Spinal cord (tissue), 10 donors: ENCODE data around the gene PHAX. TPM values are rescaled to one million over a fixed set of nuclear protein-coding genes. Genes with fewer than 3 reads are reported as not detected.

Experiments used
- DNase-seq, 6 donors: peaks; one replicate each; pipeline versions ENCODE4 v3.0.0 to v3.0.0-alpha.2; 2013 to 2015; ENCODE audit warnings: low spot score in 6 of 6, low read depth in 4 of 6
- H3K27ac ChIP-seq: one replicate; pipeline ENCODE4 v1.5.1; 2013; ENCODE audit warnings: low read depth, low read length, control low read depth
- H3K27me3 ChIP-seq: one replicate; pipeline ENCODE4 v1.6.1; 2013; ENCODE audit warnings: low read length; ENCODE audit not compliant: control insufficient read depth, insufficient read depth
- H3K36me3 ChIP-seq: one replicate; pipeline ENCODE4 v1.6.1; 2013; ENCODE audit warnings: low read length; ENCODE audit not compliant: control insufficient read depth, insufficient read depth
- H3K4me1 ChIP-seq: one replicate; pipeline ENCODE4 v1.6.1; 2013; ENCODE audit warnings: low read length; ENCODE audit not compliant: control insufficient read depth, insufficient read depth
- H3K4me3 ChIP-seq: one replicate; pipeline ENCODE4 v1.5.1; 2013; ENCODE audit warnings: low read depth, low read length, control low read depth
- H3K9me3 ChIP-seq: one replicate; pipeline ENCODE4 v1.6.1; 2013; ENCODE audit warnings: low read length; ENCODE audit not compliant: control insufficient read depth, insufficient read depth
- WGBS: methylation state at CpG from one replicate; pipeline ENCODE4 v1.1.5; 2013; ENCODE audit warnings: missing lambda C conversion rate; ENCODE audit not compliant: insufficient coverage; 5-methylcytosine and 5-hydroxymethylcytosine counted together
- polyA plus RNA-seq, 2 donors: library from polyadenylated mRNA; unstranded; fragments of 120-200 nt; gene quantifications; one replicate each; pipeline ENCODE4 v1.2.1, GENCODE V29; 2013; ENCODE audit not compliant: insufficient read length in 2 of 2
- total RNA-seq, 2 donors: library from RNA; depleted of rRNA in 1 of 2; stranded (reverse); fragments of 120-200 nt in 1 of 2; fragments of >200 nt in 1 of 2; gene quantifications; one replicate each; pipeline versions ENCODE4 v1.2.3 to v1.2.4, GENCODE V29; 2013 to 2014
- donor health status: healthy.

Gene PHAX
- total and polyA plus RNA-seq, 4 donors = 64.5 to 97.5 (median 75.5) TPM

GRCh38 chr5:126628102-126628501 is 27.4 kb downstream of the PHAX start:
- no peaks in the 10 kb centered on the region for H3K27me3 ChIP-seq
- H3K27ac ChIP-seq = no peak overlapping the region
- peaks cover 14% of the 10 kb centered on the region for H3K36me3 ChIP-seq
- no peak for DNase-seq
- no peaks in the 10 kb centered on the region for H3K9me3 ChIP-seq
- no peaks in the 10 kb centered on the region for H3K4me1 ChIP-seq
- H3K4me3 ChIP-seq = no peak overlapping the region
- WGBS = 94% methylated on average over 11 of the region's 11 CpGs

DNA sequence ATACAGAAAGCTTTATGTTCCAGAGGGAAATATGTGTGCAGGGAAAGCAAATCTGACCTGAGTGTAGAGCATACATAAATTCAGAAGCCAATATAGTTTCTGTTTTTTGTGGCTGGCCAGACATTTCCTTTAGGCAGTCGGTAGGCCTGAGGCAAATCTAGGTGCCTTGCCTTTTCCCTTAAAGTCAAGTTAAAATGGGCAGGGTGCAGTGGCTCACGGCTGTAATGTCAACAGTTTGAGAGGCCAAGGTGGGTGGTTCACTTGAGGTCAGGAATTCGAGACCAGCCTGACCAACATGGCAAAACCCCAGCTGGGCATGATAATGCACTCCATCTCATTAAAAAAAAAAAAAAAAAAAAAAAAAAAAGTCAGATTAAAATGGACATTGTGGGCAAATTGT is 31.2 kb downstream of the PHAX start:
- H3K27me3 ChIP-seq = no peaks in the 10 kb centered on the region
- peaks cover 3% of the 10 kb centered on the region for H3K36me3 ChIP-seq
- no peaks in the 10 kb centered on the region for H3K9me3 ChIP-seq
- DNase-seq = no peak
- no peak overlapping the region for H3K4me3 ChIP-seq
- no peaks in the 10 kb centered on the region for H3K4me1 ChIP-seq
- WGBS = 50% methylated on average over 1 of the region's 3 CpGs
- H3K27ac ChIP-seq = no peak overlapping the region

DNA sequence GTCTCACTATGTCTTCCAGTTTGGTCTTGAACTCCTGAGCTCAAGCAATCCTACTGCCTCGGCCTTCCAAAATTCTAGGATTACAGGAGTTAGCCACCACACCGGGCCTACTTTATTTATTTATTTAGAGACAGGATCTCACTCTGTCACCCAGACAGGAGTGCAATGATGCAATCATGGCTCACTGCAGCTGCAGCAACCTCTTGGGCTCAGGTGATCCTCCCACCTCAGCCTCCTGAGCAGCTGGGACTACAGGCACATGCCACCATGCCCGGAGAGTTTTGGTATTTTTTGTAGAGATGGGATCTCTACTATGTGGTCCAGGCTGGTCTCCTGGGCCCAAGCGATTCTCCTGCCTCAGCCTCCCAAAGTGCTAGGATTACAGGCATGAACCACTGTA is 32.8 kb downstream of the PHAX start:
- Histone ChIP-seq H3K4me3 (no peak overlapping the region), H3K27ac (no peak overlapping the region), H3K36me3 (no peaks in the 10 kb centered on the region), H3K4me1 (no peaks in the 10 kb centered on the region), H3K9me3 (peaks cover 1% of the 10 kb centered on the region), H3K27me3 (no peaks in the 10 kb centered on the region)
- no peak for DNase-seq
- WGBS = 96% methylated on average over 3 of the region's 4 CpGs

DNA sequence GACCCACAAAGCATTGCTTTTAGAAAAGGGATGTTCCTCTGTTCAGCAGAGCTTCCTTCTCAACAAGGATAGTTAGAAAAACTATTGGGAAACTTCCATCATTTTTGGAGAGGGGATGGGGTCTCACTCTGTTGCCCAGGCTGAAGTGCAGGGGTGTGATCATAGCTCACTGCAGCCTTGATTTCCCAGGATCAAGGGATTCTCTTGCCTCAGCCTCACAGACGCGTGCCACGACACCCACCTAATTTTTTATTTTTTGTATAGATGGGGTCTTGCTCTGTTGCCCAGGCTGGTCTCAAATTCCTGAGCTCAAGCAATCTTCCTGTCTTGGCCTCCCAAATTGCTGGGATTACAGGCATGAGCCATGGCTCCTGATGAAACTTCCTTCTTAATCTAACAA is 34.8 kb downstream of the PHAX start:
- DNase-seq = no peak
- H3K4me3 ChIP-seq = no peak overlapping the region
- H3K9me3 ChIP-seq = peaks cover 1% of the 10 kb centered on the region
- no peaks in the 10 kb centered on the region for H3K27me3 ChIP-seq
- H3K4me1 ChIP-seq = no peaks in the 10 kb centered on the region
- H3K36me3 ChIP-seq = no peaks in the 10 kb centered on the region
- no peak overlapping the region for H3K27ac ChIP-seq
- WGBS = no CpG with 5 or more reads among the region's 3 CpGs

- peak in 1 of 6 donors; percentile 38 for DNase-seq
- peaks cover 1% of the 10 kb centered on the region for H3K9me3 ChIP-seq
- no peak overlapping the region for H3K4me3 ChIP-seq
- H3K36me3 ChIP-seq = no peaks in the 10 kb centered on the region
- WGBS = no CpG with 5 or more reads among the region's 1 CpG
- no peaks in the 10 kb centered on the region for H3K4me1 ChIP-seq
- H3K27ac ChIP-seq = no peak overlapping the region
- H3K27me3 ChIP-seq = no peaks in the 10 kb centered on the region
Measured at GRCh38 chr5:126636956-126637355, 36.2 kb downstream of the PHAX start.

DNA sequence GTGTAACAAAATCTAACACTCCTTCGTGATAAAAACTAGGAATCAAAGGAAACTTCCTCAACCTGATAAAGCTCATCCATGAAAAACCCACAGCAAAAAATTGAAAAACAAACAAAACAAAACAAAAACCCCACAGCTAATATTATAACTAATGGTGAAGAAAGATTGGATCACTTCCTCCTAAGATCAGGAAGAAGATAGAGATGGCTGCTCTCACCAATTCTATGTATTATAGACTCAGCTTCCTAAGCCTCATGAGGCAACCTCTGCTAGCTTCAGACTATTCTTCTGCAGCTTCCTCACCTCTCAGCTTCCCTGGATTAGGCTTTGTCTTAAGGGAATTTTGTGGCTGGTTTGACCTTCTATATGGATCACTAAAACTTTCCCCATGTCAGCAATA is 40.1 kb downstream of the PHAX start:
- Histone ChIP-seq H3K4me1 (no peaks in the 10 kb centered on the region), H3K4me3 (no peak overlapping the region), H3K36me3 (no peaks in the 10 kb centered on the region), H3K9me3 (peaks cover 1% of the 10 kb centered on the region), H3K27ac (no peak overlapping the region), H3K27me3 (no peaks in the 10 kb centered on the region)
- no peak for DNase-seq
- no CpG with 5 or more reads among the region's 1 CpG for WGBS

DNA sequence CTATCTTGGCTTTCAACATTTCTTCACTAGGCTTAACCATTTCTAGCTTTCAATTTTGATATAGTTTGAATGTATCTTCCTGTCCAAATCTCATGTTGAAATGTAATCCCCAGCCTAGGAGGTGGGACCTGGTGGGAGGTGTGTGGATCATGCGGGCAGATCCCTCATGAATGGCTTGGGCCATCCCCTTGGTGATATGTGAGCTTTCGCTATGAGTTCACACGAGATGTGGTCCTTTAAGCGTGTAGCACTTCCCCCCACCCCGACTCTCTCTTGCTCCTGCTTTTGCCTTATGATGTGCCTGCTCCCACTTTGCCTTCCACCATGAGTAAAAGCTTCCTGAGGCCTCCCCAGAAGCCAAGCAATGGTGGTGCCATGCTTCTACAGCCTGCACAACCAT is 40.6 kb downstream of the PHAX start:
- DNase-seq = no peak
- 86% methylated on average over 5 of the region's 5 CpGs for WGBS
- Histone ChIP-seq H3K4me3 (no peak overlapping the region), H3K27ac (no peak overlapping the region), H3K27me3 (no peaks in the 10 kb centered on the region), H3K4me1 (no peaks in the 10 kb centered on the region), H3K9me3 (peaks cover 1% of the 10 kb centered on the region), H3K36me3 (no peaks in the 10 kb centered on the region)

GRCh38 chr5:126645132-126645531 is 44.4 kb downstream of the PHAX start:
- no CpG with 5 or more reads among the region's 1 CpG for WGBS
- no peaks in the 10 kb centered on the region for H3K9me3 ChIP-seq
- H3K27ac ChIP-seq = no peak overlapping the region
- no peaks in the 10 kb centered on the region for H3K36me3 ChIP-seq
- H3K27me3 ChIP-seq = no peaks in the 10 kb centered on the region
- no peaks in the 10 kb centered on the region for H3K4me1 ChIP-seq
- H3K4me3 ChIP-seq = no peak overlapping the region
- DNase-seq = no peak

- no peaks in the 10 kb centered on the region for H3K36me3 ChIP-seq
- H3K4me3 ChIP-seq = no peak overlapping the region
- no peaks in the 10 kb centered on the region for H3K9me3 ChIP-seq
- no peaks in the 10 kb centered on the region for H3K27me3 ChIP-seq
- no peak overlapping the region for H3K27ac ChIP-seq
- H3K4me1 ChIP-seq = no peaks in the 10 kb centered on the region
- DNase-seq = peak in 1 of 6 donors; percentile 30
Measured at GRCh38 chr5:126647071-126647470, 46.3 kb downstream of the PHAX start.

DNA sequence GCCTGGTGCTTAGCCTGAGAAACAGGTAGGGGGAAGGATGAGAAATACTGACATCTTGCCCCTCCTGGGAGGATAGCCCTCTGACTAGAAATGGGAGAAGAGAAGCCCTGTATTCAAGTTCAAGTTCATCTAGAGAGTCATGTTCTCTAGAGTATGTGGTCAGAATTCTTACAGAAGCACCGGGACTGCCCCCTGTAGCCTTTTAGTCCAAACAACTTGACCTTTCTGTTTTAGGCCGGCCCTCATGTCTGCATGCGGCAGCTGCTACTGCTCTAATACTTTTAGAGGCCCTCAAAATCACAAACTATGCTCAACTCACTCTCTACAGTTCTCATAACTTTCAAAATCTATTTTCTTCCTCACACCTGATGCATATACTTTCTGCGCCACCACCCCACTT is 47.7 kb downstream of the PHAX start:
- H3K9me3 ChIP-seq = no peaks in the 10 kb centered on the region
- H3K4me3 ChIP-seq = no peak overlapping the region
- H3K4me1 ChIP-seq = no peaks in the 10 kb centered on the region
- 100% methylated on average over 3 of the region's 4 CpGs for WGBS
- H3K27ac ChIP-seq = no peak overlapping the region
- H3K27me3 ChIP-seq = no peaks in the 10 kb centered on the region
- no peak for DNase-seq
- H3K36me3 ChIP-seq = no peaks in the 10 kb centered on the region
